BE2C (cell line): ENCODE data around the gene ERG.

Source experiments
- DNase-seq: peaks from one replicate; pipeline ENCODE4 v3.0.0-alpha.2; 2020
- H3K27me3 ChIP-seq: fragments of 250-450 bp; sonication (Bioruptor Pico); 2 replicates; pipeline ENCODE4 v1.5.1; 2020; ENCODE audit warnings: mild to moderate bottlenecking
- H3K36me3 ChIP-seq: fragments of 250-450 bp; sonication (Bioruptor Pico); 2 replicates; pipeline ENCODE4 v1.5.1; 2020; ENCODE audit warnings: mild to moderate bottlenecking
- H3K4me1 ChIP-seq: fragments of 250-450 bp; sonication (Bioruptor Pico); 2 replicates; pipeline ENCODE4 v1.5.1; 2020
- H3K4me3 ChIP-seq: 2 replicates; pipeline ENCODE4 v1.5.1; 2011; ENCODE audit warnings: low read depth, low read length
- H3K9me3 ChIP-seq: fragments of 250-450 bp; sonication (Bioruptor Pico); 2 replicates; pipeline ENCODE4 v1.5.1; 2020
- TF ChIP-seq, protein P1 (sequence below): IDR thresholded peaks from 2 replicates; pipeline ENCODE4 v1.5.1; 2012; ENCODE audit warnings: mild to moderate bottlenecking, low read depth, low read length

Gene ERG

DNA sequence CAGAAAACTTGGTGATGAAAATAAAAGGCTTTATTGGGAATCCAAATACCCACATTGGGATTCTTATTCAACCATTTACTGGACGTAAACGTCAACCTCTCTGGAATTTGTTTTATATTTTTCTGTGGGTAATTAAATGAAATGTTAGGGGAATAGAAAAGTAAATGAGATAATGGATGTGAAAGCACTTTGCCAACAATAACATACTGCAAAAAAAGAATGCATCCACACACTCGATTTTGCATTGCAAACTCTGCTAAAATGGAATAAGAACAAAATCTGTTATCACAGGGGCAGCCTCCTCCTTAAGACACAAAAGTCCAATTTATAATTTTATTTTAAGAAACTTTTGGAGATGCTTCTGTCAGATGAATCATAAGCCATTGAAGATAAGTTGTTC lies 88.4 kb downstream of the ERG start:
- H3K36me3 ChIP-seq = no peaks in the 10 kb centered on the region
- DNase-seq = no peak
- H3K9me3 ChIP-seq = no peaks in the 10 kb centered on the region
- no peaks in the 10 kb centered on the region for H3K4me1 ChIP-seq
- no peaks in the 10 kb centered on the region for H3K27me3 ChIP-seq
- H3K4me3 ChIP-seq = no peak overlapping the region
- TF ChIP-seq, protein P1, sequence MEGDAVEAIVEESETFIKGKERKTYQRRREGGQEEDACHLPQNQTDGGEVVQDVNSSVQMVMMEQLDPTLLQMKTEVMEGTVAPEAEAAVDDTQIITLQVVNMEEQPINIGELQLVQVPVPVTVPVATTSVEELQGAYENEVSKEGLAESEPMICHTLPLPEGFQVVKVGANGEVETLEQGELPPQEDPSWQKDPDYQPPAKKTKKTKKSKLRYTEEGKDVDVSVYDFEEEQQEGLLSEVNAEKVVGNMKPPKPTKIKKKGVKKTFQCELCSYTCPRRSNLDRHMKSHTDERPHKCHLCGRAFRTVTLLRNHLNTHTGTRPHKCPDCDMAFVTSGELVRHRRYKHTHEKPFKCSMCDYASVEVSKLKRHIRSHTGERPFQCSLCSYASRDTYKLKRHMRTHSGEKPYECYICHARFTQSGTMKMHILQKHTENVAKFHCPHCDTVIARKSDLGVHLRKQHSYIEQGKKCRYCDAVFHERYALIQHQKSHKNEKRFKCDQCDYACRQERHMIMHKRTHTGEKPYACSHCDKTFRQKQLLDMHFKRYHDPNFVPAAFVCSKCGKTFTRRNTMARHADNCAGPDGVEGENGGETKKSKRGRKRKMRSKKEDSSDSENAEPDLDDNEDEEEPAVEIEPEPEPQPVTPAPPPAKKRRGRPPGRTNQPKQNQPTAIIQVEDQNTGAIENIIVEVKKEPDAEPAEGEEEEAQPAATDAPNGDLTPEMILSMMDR = no peak

- no peaks in the 10 kb centered on the region for H3K36me3 ChIP-seq
- H3K27me3 ChIP-seq = no peaks in the 10 kb centered on the region
- H3K4me1 ChIP-seq = no peaks in the 10 kb centered on the region
- DNase-seq = no peak
- H3K9me3 ChIP-seq = no peaks in the 10 kb centered on the region
- TF ChIP-seq, protein P1 = no peak
- no peak overlapping the region for H3K4me3 ChIP-seq
Observed at GRCh38 chr21:38404177-38404576, 94.1 kb downstream of the ERG start.

- Histone ChIP-seq H3K36me3 (no peaks in the 10 kb centered on the region), H3K4me1 (no peaks in the 10 kb centered on the region), H3K4me3 (no peak overlapping the region), H3K27me3 (no peaks in the 10 kb centered on the region), H3K9me3 (no peaks in the 10 kb centered on the region)
- DNase-seq = no peak
- TF ChIP-seq, protein P1 = no peak
Observed at GRCh38 chr21:38402795-38403194, 95.5 kb downstream of the ERG start.

DNA sequence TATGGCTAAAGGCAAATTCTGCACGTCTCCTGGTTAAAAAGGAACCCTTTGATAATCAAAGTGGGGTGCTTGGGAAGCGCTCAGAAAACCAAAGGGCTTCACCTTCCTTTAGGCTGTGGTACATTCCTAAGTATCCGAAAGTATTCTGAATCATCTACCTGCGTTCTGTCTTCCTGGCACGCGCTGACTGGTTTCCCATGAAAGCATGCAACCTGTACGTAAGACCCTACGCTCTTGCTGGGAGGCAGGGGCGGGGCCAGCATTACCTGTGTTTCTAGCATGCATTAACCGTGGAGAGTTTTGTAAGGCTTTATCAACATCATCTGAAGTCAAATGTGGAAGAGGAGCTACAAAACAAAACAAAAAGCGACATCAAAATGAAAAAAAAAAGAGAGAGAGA lies 96.0 kb downstream of the ERG start:
- Histone ChIP-seq H3K9me3 (no peaks in the 10 kb centered on the region), H3K36me3 (no peaks in the 10 kb centered on the region), H3K27me3 (no peaks in the 10 kb centered on the region), H3K4me3 (no peak overlapping the region), H3K4me1 (no peaks in the 10 kb centered on the region)
- TF ChIP-seq, protein P1 = no peak
- no peak for DNase-seq

DNA sequence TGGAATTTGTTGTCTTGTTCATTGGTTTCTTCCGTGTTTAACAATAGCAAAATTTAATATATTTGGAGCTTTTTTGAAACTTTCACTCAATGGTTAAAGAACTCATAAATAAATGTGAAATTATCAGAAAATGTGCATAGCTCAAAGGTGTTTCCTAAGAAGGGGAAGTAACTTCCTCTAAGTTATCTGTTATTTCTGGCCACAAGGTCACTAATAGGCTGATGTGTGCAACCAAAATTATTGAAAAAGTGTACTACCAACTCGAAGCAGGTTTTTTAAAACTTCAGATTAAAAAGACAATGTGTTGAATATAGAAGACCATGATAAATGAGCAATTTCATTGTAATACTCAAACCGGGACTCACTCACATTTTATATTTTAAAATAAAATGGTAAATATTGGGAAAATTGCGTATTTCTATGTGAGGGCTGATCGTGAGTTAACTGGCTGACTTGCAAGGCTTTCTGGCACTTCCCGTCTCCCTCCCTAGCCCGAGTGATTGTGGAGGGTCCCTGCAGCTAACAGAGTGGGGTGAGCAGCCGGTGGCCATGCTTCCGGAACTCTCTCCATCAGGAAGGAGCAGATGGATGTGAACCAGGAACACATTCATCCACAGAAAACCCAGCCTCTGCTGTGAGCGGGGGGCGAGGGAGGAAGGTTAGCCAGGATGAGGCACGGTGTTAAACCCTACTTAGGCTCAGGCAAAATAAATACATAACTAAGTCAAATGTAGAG lies 96.9 kb downstream of the ERG start:
- Histone ChIP-seq H3K36me3 (no peaks in the 10 kb centered on the region), H3K9me3 (no peaks in the 10 kb centered on the region), H3K27me3 (no peaks in the 10 kb centered on the region), H3K4me1 (no peaks in the 10 kb centered on the region), H3K4me3 (no peak overlapping the region)
- TF ChIP-seq, protein P1 = no peak
- DNase-seq = no peak

DNA sequence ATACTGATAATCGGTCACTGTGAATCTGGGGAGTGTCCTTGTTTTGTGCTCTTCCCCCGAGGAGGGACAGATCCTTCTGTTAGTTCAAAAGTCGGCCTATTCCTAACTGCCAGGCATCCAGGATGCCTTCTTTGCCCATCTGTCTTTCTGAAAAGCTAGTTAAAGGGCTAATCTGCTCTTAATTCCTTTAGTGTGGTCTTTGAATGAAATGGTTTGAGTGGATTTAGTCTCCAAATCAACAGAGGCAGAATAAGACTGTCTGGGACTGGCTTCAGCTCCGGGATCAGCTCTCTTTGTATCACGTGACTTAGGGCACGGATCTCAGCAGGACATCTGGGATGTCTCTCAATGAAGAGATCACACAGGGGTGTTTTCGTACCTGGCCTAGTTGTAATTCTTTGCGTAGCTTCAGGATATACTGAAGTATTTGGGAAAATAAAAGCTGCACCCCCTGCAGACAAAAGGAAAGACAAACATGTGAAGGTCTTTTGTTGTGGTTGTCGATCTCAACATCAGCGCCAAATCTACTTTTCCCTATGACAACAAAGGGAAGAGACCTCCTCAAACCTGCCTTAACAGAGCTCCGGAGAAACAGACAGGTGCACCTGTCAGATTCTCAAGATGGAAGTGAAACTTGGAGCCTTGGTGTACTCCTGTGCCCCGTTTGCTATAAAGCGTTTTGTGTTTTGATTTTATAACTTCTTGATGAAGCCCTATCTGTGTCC lies 97.9 kb downstream of the ERG start:
- H3K36me3 ChIP-seq = no peaks in the 10 kb centered on the region
- no peak overlapping the region for H3K4me3 ChIP-seq
- no peaks in the 10 kb centered on the region for H3K4me1 ChIP-seq
- TF ChIP-seq, protein P1 = no peak
- H3K27me3 ChIP-seq = no peaks in the 10 kb centered on the region
- no peaks in the 10 kb centered on the region for H3K9me3 ChIP-seq
- DNase-seq = no peak
